Sigmoid colon (tissue), 4 donors: ENCODE data around the gene TFAM.

ENCODE experiments used
- CTCF ChIP-seq, 4 experiments: fragments of 450-650 bp in 3 of 4; fragments of 200-600 bp in 1 of 4; IDR thresholded peaks; one replicate each; pipeline ENCODE4 v1.5.1; 2016 to 2019; ENCODE audit warnings: antibody characterized with exemption in 4 of 4, mild to moderate bottlenecking in 3 of 4, moderate library complexity in 2 of 4
- EP300 ChIP-seq, 4 donors: sonication (generic); formaldehyde crosslinking; IDR thresholded peaks; one replicate each; pipeline ENCODE4 v1.6.1; 2017; ENCODE audit warnings: antibody characterized with exemption in 4 of 4

GRCh38 chr10:58362027-58362789, 23.0 kb upstream of the TFAM start:
- TF ChIP-seq EP300 (IDR thresholded peaks at IDR 0.05) (no peak), CTCF (IDR thresholded peaks at IDR 0.05) (no peak)
